HG03175 (cell line): Measurements from ENCODE around the gene PHLDB3.
"Not testable (repeated sequence)": the region's sequence is repeated elsewhere in the genome, so short reads cannot be mapped to it uniquely, and the experiment has no call there.

ENCODE experiments used
- ATAC-seq: cut with Tn5 transposase; IDR thresholded peaks from one replicate; pipeline ENCODE4 v1.9.1; 2021; ENCODE audit warnings: mild to moderate bottlenecking, moderate library complexity; ENCODE audit not compliant: unreplicated experiment

Gene PHLDB3

GRCh38 chr19:43446746-43447489, 57.6 kb downstream of the PHLDB3 start:
- peak; percentile 51 for ATAC-seq

GRCh38 chr19:43445426-43445825, 59.1 kb downstream of the PHLDB3 start:
- ATAC-seq: no peak

- no peak for ATAC-seq
Observed at GRCh38 chr19:43444531-43445287, 59.8 kb downstream of the PHLDB3 start.

DNA sequence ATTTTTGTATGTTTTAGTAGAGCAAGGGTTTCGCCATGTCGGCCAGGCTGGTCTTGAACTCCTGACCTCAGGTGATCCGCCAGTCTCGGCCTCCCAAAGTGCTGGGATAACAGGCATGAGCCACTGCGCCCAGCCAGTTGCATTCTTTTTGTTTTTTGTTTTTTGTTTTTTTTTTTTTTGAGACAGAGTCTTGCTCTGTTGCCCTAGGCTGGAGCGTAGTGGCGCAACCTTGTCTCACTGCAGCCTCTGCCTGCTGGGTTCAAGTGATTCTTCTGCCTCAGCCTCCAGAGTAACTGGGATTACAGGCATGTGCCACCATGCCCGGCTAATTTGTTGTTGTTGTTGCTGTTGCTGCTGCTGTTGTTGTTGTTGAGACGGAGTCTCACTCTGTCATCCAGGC, 60.5 kb downstream of the PHLDB3 start:
- ATAC-seq: not testable (repeated sequence)

DNA sequence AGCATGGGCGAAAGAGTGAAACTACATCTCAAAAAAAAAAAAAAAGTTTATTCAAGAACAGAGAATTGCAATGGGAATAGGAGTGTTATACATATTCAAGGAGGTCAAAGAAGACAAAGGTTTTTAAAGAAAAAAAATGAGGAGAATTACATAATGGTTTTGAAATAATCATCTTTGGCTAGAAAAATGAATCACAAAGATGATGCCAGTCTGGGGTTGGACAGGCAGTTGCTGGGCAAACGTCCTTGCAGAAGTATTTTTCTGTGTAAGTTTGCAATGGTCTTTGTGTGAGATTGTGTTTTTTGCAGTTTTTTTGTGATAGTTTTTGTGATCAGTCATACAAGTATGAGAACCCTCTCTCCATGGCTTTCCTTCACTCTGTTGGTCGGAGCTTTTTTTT, 62.8 kb downstream of the PHLDB3 start:
- no peak for ATAC-seq

GRCh38 chr19:43439709-43440063, 64.9 kb downstream of the PHLDB3 start:
- ATAC-seq: no peak

DNA sequence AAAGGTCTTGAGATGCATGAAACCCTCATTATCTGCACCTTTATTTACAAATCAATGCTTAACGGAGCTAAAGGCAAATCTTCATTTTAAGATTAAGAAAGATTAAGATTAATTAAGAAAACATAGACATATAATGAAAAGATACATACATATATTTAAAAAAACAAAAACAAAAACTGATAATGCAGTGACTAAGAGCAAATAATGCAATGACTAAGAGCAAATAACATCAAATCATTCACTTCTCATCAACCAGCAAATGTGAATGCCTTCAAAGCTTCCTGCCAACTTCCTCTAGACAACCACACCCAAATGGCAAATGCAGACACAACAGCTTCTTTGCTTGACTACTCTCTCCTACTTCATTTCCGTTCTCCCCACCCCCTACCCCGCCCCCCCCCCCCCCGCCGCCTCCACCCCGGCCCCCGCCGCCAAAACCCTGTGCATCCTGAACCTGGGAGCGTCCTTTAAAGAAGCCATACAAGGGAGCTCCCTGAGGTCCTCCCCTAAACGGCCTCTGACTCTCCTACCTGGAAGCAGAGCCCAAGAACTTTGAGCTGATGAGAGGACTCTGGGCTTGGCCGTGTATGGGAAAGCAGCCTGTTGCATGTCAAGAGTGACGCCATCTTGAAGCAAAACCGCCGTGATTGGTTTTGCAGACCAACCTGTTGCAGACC, 65.4 kb downstream of the PHLDB3 start:
- ATAC-seq: no peak

DNA sequence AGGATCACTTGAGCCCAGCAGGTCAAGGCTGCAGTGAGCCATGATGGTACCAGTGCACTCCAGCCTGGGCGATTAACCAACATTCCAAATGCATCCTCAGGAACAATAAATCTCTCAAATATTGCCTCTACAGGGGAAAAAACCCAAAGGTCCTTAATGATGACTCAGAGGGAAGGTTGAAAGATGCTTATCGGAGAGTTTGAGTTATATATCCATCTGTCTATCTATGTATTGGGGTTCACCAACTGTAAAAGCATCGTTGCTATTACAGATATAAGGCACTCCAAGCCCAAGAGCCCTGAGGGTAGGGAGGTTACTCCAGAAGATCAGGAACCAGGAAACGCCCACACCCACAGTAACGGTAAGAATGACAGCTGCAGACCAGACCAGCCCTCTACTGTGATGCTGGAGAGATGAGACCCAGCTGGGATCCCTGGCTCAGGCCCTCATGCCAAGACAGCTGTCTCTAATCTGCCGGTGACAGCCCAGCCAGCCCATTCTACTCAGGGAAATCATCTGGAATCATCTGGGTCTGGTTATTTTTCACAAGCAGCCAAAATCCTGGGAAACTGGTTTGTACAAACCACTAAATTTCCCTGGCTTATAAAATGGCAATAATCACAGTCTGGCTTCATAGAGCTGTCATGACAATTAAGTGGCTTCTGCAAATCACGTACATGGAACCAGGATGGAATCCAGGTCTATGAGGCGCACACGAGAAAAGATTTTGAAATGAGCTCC, 66.1 kb downstream of the PHLDB3 start:
- ATAC-seq: no peak

DNA sequence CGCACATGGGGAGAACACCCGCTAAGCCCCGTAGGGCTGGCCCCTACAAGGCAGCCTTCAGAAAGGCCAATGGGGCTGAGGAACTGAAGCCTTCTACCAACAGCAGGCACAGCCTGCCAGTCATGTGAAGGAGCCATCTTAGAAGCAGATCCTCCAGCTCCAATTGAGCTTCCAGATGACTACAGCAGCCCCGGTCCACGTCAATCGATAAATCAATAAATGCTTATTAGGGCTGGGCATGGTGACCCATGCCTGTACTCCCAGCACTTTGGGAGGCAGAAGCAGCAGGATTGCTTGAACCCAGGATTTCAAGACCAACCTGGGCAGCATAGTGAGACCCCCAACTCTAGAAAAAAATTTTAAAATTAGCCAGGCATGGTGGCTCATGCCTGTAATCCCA, 66.8 kb downstream of the PHLDB3 start:
- no peak for ATAC-seq

DNA sequence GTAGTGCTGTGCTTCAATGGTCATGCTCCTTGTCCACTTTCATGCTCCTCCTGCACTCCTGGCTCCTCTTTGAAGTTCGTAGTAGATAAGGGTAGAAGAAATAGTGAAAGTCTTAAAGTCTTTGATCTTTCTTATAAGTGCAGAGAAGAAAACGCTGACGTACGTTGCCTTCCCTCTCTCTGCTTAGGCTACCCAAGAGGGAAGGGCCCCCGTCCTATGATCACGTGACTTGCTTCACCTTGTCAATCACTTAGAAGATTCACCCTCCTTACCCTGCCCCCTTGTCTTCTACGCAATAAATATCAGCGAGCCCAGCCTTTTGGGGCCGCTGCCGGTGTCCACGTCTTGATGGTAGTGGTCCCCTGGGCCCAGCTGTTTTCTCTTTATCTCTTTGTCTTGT, 67.3 kb downstream of the PHLDB3 start:
- not testable (repeated sequence) for ATAC-seq

DNA sequence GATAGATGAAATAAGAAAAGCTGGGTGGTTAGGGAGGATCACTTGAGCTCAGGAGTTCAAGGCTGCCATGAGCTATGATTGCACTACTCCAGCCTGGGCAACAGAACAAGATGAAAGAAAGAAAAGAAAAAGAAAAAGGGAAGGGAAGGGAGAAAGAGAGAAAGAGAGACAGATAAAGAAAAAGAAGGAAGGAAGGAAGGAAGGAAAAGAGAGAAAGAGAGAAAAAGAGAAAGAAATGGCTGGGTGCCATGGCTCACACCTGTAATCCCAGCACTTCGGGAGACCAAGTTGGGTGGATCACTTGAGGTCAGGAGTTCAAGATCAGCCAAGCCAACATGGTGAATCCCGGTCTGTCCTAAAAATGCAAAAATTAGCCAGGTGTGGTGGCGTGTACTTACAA, 68.8 kb downstream of the PHLDB3 start:
- no peak for ATAC-seq

- no peak for ATAC-seq
Observed at GRCh38 chr19:43433689-43434088, 70.9 kb downstream of the PHLDB3 start.

- no peak for ATAC-seq
Observed at GRCh38 chr19:43433358-43433673, 71.2 kb downstream of the PHLDB3 start.

- no peak for ATAC-seq
Observed at GRCh38 chr19:43430976-43431375, 73.6 kb downstream of the PHLDB3 start.

DNA sequence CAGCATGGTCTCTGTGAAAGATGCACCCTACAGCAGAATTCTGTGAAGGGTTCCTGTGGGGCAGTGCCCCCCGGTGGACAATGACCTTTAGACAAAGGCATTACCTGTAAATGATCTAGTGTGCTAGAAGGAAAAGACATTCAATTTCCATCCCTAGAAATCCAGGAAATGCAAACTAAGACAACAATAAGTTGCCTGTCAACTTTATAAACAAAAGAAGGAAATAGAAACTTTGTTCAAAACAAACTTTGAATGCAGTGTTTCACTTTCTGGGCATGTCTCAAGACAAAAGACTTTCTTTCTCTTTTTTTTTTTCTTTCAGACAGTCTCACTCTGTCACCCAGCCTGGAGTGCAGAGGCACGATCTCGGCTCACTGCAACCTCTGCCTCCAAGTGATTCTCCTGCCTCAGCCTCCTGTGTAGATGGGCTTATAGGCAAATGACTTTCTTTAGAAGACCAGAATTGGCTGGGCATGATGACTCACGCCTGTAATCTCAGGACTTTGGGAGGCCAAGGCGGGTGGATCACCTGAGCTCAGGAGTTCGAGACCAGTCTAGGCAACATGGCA, 74.3 kb downstream of the PHLDB3 start:
- ATAC-seq: peak; percentile 50

- no peak for ATAC-seq
Observed at GRCh38 chr19:43429395-43429794, 75.2 kb downstream of the PHLDB3 start.

DNA sequence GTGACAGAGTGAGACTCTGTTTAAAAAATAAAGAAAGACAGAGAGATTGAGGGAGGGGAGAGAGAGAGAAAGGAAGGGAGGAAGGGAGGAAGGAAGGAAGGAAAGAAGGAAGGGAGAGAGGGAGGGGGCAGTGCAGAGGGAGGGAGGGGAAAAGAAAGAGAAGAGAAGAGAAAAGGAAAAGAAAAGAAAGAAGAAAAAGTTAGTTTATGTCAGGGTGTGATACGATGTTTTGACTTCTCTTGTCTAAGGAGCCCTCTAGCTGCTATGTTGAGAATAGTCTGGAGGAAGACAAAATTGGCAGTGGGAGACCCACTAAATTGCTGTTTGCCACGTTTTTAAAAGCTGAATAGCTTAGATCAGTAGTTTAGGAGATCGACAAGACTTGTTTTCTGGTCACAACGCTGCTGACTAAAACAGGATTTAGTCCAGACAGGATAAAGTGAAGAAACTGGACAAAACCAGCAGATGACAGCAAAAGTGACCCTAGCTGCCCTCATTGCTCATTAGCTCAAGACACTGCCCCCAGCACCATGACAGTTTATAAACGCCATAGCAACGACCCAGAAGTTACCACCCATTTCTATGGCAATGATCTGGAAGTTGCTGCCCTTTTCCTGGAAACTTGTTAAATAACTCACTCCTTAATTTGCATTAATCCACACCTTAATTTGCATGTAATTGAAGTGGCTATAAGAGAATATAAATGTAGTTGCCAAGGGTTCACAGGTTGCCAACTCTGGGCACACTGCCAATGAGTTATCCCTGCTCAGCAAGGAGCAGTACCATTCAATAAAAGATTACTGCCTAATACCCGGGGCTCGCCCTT, 78.8 kb downstream of the PHLDB3 start:
- no peak for ATAC-seq
